Midbrain (tissue), 1 donor: Measurements from ENCODE around the gene C17orf50.
A peak's percentile ranks its signal among the peaks of the same experiment; 100 is the strongest.

Experiments
- DNase-seq: peaks from one replicate; lab custom pipeline; 2025; lab: John Stamatoyannopoulos, UW

C17orf50 gene

DNA sequence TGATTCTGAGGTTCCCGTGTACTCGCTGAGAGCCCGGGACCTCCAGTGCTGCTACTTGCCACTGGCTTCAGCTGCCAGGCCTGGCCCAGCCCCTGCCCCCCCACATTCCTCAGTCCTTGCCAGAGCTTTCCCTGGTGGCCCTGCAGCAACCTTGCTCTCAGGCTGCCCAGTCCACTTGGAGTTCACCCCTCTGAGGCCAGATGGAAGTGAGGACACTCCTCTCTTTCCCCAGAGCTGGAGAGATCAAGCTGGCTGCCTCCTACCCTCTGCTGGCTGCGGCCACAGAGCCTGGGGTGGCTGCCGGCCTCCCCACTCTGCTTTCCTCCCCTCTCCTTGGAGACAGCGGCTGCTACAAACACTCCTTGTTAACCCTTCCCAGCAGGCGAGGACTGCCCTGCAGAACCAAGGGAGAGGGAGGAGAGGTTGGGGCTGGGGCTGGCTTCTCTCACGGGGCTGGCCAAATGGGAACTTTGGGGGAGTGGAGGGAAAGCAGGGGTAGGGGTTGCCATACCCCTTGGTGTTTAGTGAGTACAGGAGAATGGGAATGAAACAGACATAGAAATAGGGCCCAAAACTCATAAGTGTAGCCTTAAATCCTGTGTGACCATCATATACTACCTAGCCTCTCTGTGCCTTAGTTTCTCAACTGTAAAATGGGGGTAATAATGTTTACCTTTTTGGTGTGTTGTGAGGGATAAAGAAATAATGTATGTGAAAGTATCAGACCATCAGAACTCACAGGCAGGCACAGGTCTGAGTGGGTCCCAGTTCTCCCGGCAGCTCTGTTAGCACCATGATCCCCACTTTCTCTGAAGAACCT, 7.5 kb upstream of the C17orf50 start, which contains the start of gene GAS2L2:
GAS2L2 (minus strand) TSS at position 295 of the 820 bp plus-strand sequence. CDS start 389 bp downstream, outside the sequence.
- no peak for DNase-seq

GRCh38 chr17:35757243-35757642, 3.4 kb upstream of the C17orf50 start:
- DNase-seq = no peak

GRCh38 chr17:35761601-35762000, 914 bp downstream of the C17orf50 start:
- no peak for DNase-seq

DNA sequence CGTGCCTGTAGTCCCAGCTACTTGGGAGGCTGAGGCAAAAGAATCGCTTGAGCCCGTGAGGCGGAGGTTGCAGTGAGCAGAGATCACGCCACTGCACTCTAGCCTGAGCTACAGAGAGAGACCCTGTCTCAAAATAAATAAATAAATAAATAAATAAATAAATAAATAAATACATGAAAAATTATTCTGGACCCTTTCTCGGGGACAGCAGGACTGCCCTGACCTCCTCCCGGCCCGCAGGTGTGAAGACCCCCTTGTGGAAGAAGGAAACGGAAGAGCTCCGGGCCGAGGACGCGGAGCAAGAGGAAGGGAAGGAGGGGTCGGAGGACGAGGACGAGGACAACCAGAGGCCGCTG, 3.1 kb downstream of the C17orf50 start:
- no peak for DNase-seq

DNA sequence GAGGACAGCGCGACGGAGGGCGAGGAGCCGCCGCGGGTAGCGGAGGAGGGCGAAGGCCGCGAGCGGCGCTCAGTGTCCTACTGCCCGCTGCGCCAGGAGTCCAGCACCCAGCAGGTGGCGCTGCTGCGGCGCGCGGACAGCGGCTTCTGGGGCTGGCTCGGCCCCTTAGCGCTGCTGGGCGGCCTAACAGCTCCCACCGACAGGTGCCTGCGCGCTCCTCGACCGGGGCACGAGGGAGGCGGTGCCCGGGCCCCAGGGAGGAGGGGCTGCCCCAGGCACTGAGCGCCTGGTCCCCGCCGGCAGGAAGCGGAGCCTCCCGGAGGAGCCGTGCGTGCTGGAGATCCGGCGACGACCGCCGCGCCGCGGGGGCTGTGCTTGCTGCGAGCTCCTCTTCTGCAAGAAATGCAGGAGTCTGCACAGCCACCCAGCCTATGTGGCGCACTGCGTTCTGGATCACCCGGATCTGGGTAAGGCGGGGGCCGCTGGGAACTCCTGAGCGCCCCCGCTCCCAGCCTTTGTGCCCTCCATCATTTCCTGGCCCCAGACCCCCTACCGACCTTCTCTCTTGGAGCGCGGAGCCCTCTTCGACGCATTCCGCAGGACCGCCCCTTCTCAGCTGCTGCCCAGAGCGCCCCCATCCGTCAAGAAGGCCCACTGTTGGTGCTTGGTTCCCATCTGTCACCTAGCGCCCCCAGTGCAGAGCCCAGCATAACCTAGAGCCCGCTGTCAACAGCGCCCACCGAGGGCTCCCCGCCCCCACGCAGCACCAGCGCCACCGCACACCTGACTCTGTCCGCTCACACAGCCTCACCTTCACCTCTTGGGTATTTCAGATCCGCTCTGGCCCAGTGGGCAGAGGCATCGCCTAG, 3.7 kb downstream of the C17orf50 start:
- peak; percentile 89 for DNase-seq

GRCh38 chr17:35765086-35765710, 4.5 kb downstream of the C17orf50 start:
- no peak for DNase-seq

- DNase-seq = no peak
These were observed 5.2 kb downstream of the C17orf50 start for GRCh38 chr17:35765756-35766488.

- no peak for DNase-seq
These were observed 5.8 kb downstream of the C17orf50 start for GRCh38 chr17:35766489-35766877.

GRCh38 chr17:35766903-35767510, 6.3 kb downstream of the C17orf50 start:
- no peak for DNase-seq

GRCh38 chr17:35768797-35769196, 8.1 kb downstream of the C17orf50 start:
- DNase-seq = no peak

- no peak for DNase-seq
These were observed 9.3 kb downstream of the C17orf50 start for GRCh38 chr17:35769895-35770486.

GRCh38 chr17:35773129-35773528, 12.4 kb downstream of the C17orf50 start:
- DNase-seq = no peak

DNA sequence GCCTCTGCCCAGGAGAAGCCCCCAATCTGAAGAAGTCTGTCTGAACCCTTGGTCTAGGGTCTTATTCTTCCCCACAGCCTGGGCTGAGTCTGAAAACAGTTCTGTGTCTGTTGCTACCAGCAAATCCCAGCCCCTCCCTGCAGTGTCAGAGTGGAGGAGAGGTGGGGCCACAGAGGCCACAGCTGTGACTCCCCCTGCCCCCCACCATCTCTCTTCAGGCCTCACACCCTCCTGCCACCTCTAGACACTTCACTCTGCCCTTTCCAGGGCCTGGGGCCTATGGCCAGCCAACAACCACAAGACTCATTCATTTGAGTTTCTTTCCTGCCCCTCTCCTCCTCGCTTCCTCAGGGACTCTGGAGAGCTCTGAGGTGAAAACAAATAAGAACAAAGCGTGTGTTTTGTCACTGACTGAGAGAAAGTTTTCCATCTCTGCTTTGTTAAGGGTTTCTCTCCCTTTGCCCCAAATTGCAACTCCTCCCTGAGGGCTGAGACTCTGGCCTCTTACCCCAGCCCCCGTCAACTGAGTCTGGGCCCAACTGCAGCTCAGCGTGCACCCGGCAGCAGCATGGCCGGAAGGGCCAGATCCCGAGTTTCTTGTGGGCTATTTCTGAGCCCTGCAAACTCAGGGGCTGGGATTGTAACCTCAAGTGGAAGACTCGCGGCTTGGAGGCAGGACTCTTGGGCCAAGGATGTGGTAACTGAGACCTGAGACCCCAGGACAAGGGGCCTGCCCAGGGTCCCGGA, 13.2 kb downstream of the C17orf50 start:
- DNase-seq = no peak

DNA sequence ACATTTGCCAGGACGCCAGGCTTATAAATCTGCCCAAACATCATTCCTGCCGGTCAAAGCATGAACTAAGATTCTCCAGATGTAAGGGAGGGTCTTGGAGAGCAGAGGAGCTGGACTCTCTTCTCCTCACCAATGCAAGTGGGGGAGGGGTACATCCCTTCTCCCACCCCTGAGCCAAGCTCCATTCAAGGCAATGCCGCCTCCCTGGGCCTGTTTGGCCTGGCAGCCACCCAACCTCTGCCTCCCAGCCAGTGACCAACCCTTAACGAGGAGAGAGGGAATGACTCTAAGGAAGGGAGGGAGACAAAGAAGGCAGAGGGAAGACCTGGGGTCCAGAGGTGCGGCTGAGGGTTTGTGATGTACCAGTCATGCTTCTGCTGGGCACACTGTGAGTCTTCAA, 13.8 kb downstream of the C17orf50 start:
- peak; percentile 65 for DNase-seq

- no peak for DNase-seq
These were observed 14.4 kb downstream of the C17orf50 start for GRCh38 chr17:35775039-35775438.

GRCh38 chr17:35775583-35775982, 14.9 kb downstream of the C17orf50 start:
- DNase-seq = no peak

DNA sequence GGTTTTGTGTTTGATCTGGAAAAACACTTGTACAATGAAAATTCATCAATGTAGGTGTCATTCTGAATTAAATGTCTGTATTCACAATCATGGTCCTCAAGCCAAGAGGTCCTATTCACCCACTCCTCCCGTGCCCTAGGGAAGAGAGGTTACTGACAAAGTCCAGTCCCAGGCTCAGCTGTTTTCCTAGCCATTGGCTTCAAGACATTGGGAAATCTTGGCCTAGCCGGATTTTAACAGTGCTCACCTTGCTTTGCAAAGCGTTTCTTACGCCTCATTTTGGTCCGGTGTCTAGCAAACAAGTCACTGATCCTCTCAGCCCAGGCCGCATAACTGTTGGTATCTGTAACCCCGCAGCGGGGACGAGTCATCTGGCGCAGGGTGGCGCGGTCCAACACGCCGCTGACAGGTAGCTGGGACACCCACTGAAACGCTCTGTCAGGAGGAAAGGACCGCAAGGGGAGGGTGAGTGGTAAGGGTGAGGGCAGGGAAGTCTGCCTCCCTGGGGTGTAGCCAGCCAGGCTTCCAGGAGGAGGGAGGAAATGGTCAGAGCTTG, 18.0 kb downstream of the C17orf50 start:
- no peak for DNase-seq

GRCh38 chr17:35780950-35781349, 20.3 kb downstream of the C17orf50 start:
- DNase-seq = no peak

GRCh38 chr17:35784895-35785294, 24.2 kb downstream of the C17orf50 start:
- DNase-seq = no peak

GRCh38 chr17:35786941-35787432, 26.3 kb downstream of the C17orf50 start:
- DNase-seq = no peak
